H1 (cell line): Measurements from ENCODE around the gene SORL1-AS1.

Experiments
- CTCF ChIA-PET: fragments of 300-600 bp; sonication (Branson Sonifier 250); formaldehyde crosslinking; loops from one replicate; lab custom pipeline; 2021; ENCODE audit not compliant: partially characterized antibody; lab: Charles Lee
- POLR2A ChIA-PET: fragments of 300-600 bp; sonication (Branson Sonifier 250); formaldehyde crosslinking; loops from one replicate; lab custom pipeline; 2021; ENCODE audit warnings: inconsistent platforms; ENCODE audit not compliant: partially characterized antibody; lab: Charles Lee
- DNase-seq, 2 experiments: peaks; one replicate each; pipeline versions ENCODE4 v3.0.0 to v3.0.0-alpha.2; 2010 to 2022; ENCODE audit warnings: low spot score in 2 of 2, low read depth in 1 of 2, mixed read lengths in 1 of 2
- FAIRE-seq: peaks from 2 replicates; lab custom pipeline; 2011; peaks lifted over from hg19 to GRCh38; lab: Jason Lieb, UNC
- H2AFZ ChIP-seq: 2 replicates; pipeline ENCODE4 v1.8.1; 2012; ENCODE audit warnings: low read length, inconsistent platforms
- H2AK5ac ChIP-seq: 2 replicates; pipeline ENCODE4 v1.6.1; 2013; ENCODE audit warnings: low read depth, low read length
- H2BK120ac ChIP-seq: replicated peaks from 2 replicates; pipeline ENCODE3; 2013; ENCODE audit warnings: low read depth, low read length, inconsistent platforms
- H2BK12ac ChIP-seq: 2 replicates; pipeline ENCODE4 v1.6.1; 2013; ENCODE audit warnings: low read depth, low read length
- H2BK15ac ChIP-seq: 2 replicates; pipeline ENCODE4 v1.6.1; 2013; ENCODE audit warnings: low read length
- H2BK20ac ChIP-seq: 2 replicates; pipeline ENCODE4 v1.6.1; 2013; ENCODE audit warnings: low read length
- H2BK5ac ChIP-seq: 2 replicates; pipeline ENCODE4 v1.6.1; 2013; ENCODE audit warnings: low read depth, low read length
- H3K14ac ChIP-seq: 2 replicates; pipeline ENCODE4 v1.6.1; 2013; ENCODE audit warnings: inconsistent platforms; ENCODE audit not compliant: insufficient read length
- H3K18ac ChIP-seq: 2 replicates; pipeline ENCODE4 v1.6.1; 2013; ENCODE audit warnings: low read length; ENCODE audit errors: extremely low read depth
- H3K23ac ChIP-seq: 2 replicates; pipeline ENCODE4 v1.6.1; 2013; ENCODE audit warnings: inconsistent platforms; ENCODE audit not compliant: insufficient read length
- H3K23me2 ChIP-seq: 2 replicates; pipeline ENCODE4 v1.6.1; 2013; ENCODE audit warnings: low read depth, low read length
- H3K27ac ChIP-seq: 2 replicates; pipeline ENCODE4 v1.6.1; 2011; ENCODE audit warnings: low read depth, low read length, inconsistent platforms
- H3K27me3 ChIP-seq, 4 experiments: replicated peaks in 1 of 4; 1 replicate in 1 of 4; 2 replicates in 3 of 4; pipeline versions ENCODE4 v1.6.1 to v1.8.1; 2011 to 2013; ENCODE audit warnings: low read length in 3 of 4, mild to moderate bottlenecking in 3 of 4, inconsistent platforms in 2 of 4, mixed read lengths in 2 of 4, moderate library complexity in 1 of 4; ENCODE audit not compliant: control insufficient read depth in 3 of 4, insufficient read depth in 3 of 4; ENCODE audit errors: extremely low read depth in 1 of 4
- H3K36me3 ChIP-seq, 4 experiments: 2 replicates each; pipeline versions ENCODE4 v1.6.1 to v1.8.1; 2011 to 2013; ENCODE audit warnings: mild to moderate bottlenecking in 4 of 4, low read length in 3 of 4, moderate library complexity in 2 of 4, control low read depth in 1 of 4, inconsistent platforms in 1 of 4; ENCODE audit not compliant: insufficient read depth in 4 of 4, control insufficient read depth in 2 of 4
- H3K4ac ChIP-seq: replicated peaks from 2 replicates; pipeline ENCODE3; 2013; ENCODE audit warnings: low read length, low read depth, mixed read lengths, inconsistent platforms; ENCODE audit not compliant: insufficient read length
- H3K4me1 ChIP-seq, 4 experiments: replicated peaks in 1 of 4; 1 replicate in 1 of 4; 2 replicates in 3 of 4; pipeline versions ENCODE4 v1.6.1 to v1.8.1; 2011 to 2013; ENCODE audit warnings: low read length in 3 of 4, inconsistent platforms in 2 of 4, mixed read lengths in 1 of 4; ENCODE audit not compliant: insufficient read depth in 4 of 4, control insufficient read depth in 3 of 4
- H3K4me2 ChIP-seq, 2 experiments: 2 replicates each; pipeline versions ENCODE4 v1.6.1 to v1.8.1; 2011 to 2013; ENCODE audit warnings: low read depth in 2 of 2, low read length in 2 of 2, control low read depth in 1 of 2, inconsistent platforms in 1 of 2, mild to moderate bottlenecking in 1 of 2; ENCODE audit not compliant: insufficient read depth in 1 of 2
- H3K4me3 ChIP-seq, 4 experiments: fragments of 200-600, 300-600 bp in 1 of 4; sonication (generic), shearing (Covaris generic), sonication (Bioruptor Twin) in 1 of 4; 2 replicates each; pipeline versions ENCODE4 v1.5.1 to v1.8.1; 2011 to 2016; ENCODE audit warnings: low read length in 4 of 4, low read depth in 3 of 4, control low read depth in 2 of 4, inconsistent platforms in 2 of 4, mild to moderate bottlenecking in 2 of 4, mixed read lengths in 1 of 4, moderate library complexity in 1 of 4; ENCODE audit not compliant: insufficient read depth in 2 of 4; ENCODE audit errors: extremely low read depth in 1 of 4
- H3K56ac ChIP-seq: replicated peaks from 2 replicates; pipeline ENCODE3; 2013; ENCODE audit warnings: low read depth, mild to moderate bottlenecking, mixed read lengths, low read length, inconsistent platforms; ENCODE audit not compliant: insufficient read length
- H3K79me1 ChIP-seq: 2 replicates; pipeline ENCODE4 v1.6.1; 2013; ENCODE audit warnings: low read depth, low read length, control low read depth
- H3K79me2 ChIP-seq, 2 experiments: 2 replicates each; pipeline versions ENCODE4 v1.6.1 to v1.8.1; 2012 to 2013; ENCODE audit warnings: low read length in 2 of 2, mild to moderate bottlenecking in 2 of 2, inconsistent platforms in 1 of 2; ENCODE audit not compliant: insufficient read depth in 2 of 2, control insufficient read depth in 1 of 2
- H3K9ac ChIP-seq, 4 experiments: replicated peaks in 1 of 4; 1 replicate in 1 of 4; 2 replicates in 3 of 4; pipeline versions ENCODE4 v1.6.1 to v1.8.1; 2011 to 2013; ENCODE audit warnings: low read depth in 3 of 4, low read length in 3 of 4, control low read depth in 2 of 4, mild to moderate bottlenecking in 2 of 4, moderate library complexity in 2 of 4, inconsistent platforms in 1 of 4; ENCODE audit errors: extremely low read depth in 1 of 4
- H3K9me3 ChIP-seq, 2 experiments: 2 replicates each; pipeline versions ENCODE4 v1.6.1 to v1.8.1; 2012 to 2013; ENCODE audit warnings: mild to moderate bottlenecking in 2 of 2, moderate library complexity in 2 of 2, control low read depth in 1 of 2, inconsistent platforms in 1 of 2, low read depth in 1 of 2, low read length in 1 of 2, mixed read lengths in 1 of 2; ENCODE audit not compliant: insufficient read depth in 2 of 2
- H4K20me1 ChIP-seq, 2 experiments: replicated peaks in 1 of 2; 2 replicates each; pipeline versions ENCODE3 to v1.8.1; 2011 to 2013; ENCODE audit warnings: inconsistent platforms in 2 of 2, low read length in 2 of 2, mild to moderate bottlenecking in 1 of 2; ENCODE audit not compliant: insufficient read depth in 2 of 2, control insufficient read depth in 1 of 2
- H4K5ac ChIP-seq: 2 replicates; pipeline ENCODE4 v1.6.1; 2013; ENCODE audit warnings: low read length, low read depth, mixed read lengths, inconsistent platforms; ENCODE audit not compliant: insufficient read length
- H4K8ac ChIP-seq: 2 replicates; pipeline ENCODE4 v1.8.0; 2013; ENCODE audit warnings: mild to moderate bottlenecking, moderate library complexity, low read length, inconsistent platforms; ENCODE audit not compliant: insufficient read depth; ENCODE audit errors: extremely low read depth
- H4K91ac ChIP-seq: replicated peaks from 2 replicates; pipeline ENCODE3; 2013; ENCODE audit warnings: low read length, mixed read lengths, inconsistent platforms; ENCODE audit not compliant: insufficient read length
- BACH1 ChIP-seq: IDR thresholded peaks from 2 replicates; pipeline ENCODE4 v1.6.1; 2012; ENCODE audit warnings: low read length, improper control_type of control experiment
- BCL11A ChIP-seq, 2 experiments: IDR thresholded peaks; one replicate each; pipeline ENCODE4 v1.6.1; 2011; ENCODE audit warnings: low read depth in 2 of 2, low read length in 2 of 2, mild to moderate bottlenecking in 2 of 2
- CEBPB ChIP-seq: IDR thresholded peaks from 2 replicates; pipeline ENCODE4 v1.6.1; 2012; ENCODE audit warnings: low read depth, low read length
- HDAC2 ChIP-seq, 2 experiments: fragments of 300-600 bp in 1 of 2; sonication (generic) in 1 of 2; IDR thresholded peaks; 2 replicates each; pipeline ENCODE4 v1.6.1; 2011 to 2012; ENCODE audit warnings: low read depth in 2 of 2, low read length in 2 of 2, mild to moderate bottlenecking in 2 of 2, moderate library complexity in 2 of 2, borderline replicate concordance in 1 of 2, inconsistent platforms in 1 of 2
- JUN ChIP-seq: IDR thresholded peaks from 2 replicates; pipeline ENCODE4 v1.6.1; 2011; ENCODE audit warnings: low read depth, mild to moderate bottlenecking, improper control_type of control experiment, low read length
- KDM5A ChIP-seq: fragments of 200-600 bp; IDR thresholded peaks from 2 replicates; pipeline ENCODE4 v1.7.1; 2012; ENCODE audit warnings: mild to moderate bottlenecking, low read length, inconsistent platforms, mixed read lengths
- RBBP5 ChIP-seq: IDR thresholded peaks from 2 replicates; pipeline ENCODE4 v1.7.1; 2012; ENCODE audit warnings: low read depth, mild to moderate bottlenecking, inconsistent platforms, low read length, moderate library complexity, borderline replicate concordance
- RNF2 ChIP-seq: fragments of 200-900, 300-1000 bp; sonication (generic); IDR thresholded peaks from 2 replicates; pipeline ENCODE4 v1.7.1; 2016; ENCODE audit warnings: borderline replicate concordance, low read depth, mild to moderate bottlenecking, antibody characterized with exemption, low read length; ENCODE audit not compliant: poor library complexity, severe bottlenecking; ENCODE audit errors: missing control alignments
- SAP30 ChIP-seq: fragments of 300-600 bp; sonication (generic); IDR thresholded peaks from 2 replicates; pipeline ENCODE4 v1.7.1; 2012; ENCODE audit warnings: low read length, moderate library complexity, mild to moderate bottlenecking, inconsistent platforms; ENCODE audit not compliant: insufficient read depth, insufficient replicate concordance
- YY1 ChIP-seq: IDR thresholded peaks from 2 replicates; pipeline ENCODE4 v1.6.1; 2011; ENCODE audit warnings: low read depth, mild to moderate bottlenecking, low read length
- WGBS, 2 experiments: shearing (Covaris generic) in 1 of 2; methylation state at CpG; one replicate each; pipeline versions ENCODE4 v1.1.6 to v1.1.7; 2013 to 2015; ENCODE audit warnings: low lambda C conversion rate in 2 of 2, mixed read lengths in 2 of 2, inconsistent platforms in 1 of 2, low coverage in 1 of 2, missing lambda C conversion rate in 1 of 2; ENCODE audit not compliant: insufficient replicate concordance in 2 of 2, insufficient coverage in 1 of 2, insufficient read length in 1 of 2; ENCODE audit errors: extremely low coverage in 1 of 2, missing lambda C conversion rate in 1 of 2; 5-methylcytosine and 5-hydroxymethylcytosine counted together

Gene SORL1-AS1

DNA sequence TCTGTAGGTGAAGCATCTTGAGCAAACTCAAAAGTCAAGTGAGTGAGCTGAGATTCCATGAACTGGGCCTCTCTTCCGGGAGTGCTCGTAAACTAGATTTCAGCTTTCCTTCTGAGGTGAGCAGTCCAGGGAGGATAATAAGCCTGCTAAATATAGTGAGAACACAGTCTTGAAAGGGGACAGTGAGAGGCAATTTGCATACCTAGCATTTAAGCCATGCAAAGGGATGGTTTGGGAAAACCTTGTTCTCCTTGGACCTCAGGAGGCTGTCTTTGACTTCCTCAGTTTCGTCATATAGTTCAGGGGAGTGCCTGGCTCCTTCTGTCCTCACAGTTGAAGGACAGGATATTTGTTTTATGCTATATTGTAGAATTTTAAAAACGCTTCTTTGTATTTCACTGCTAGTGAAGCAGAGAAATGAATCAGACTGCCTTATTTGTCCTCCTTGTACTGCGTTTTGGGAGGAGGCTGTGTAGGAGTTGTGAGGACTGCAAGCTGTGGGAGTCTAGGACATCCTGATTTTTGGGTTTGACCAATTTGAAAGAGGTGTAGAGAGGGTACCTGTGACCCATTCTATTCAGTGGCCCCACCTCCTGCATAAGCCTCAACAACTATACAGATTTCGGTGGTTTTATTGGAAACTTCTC, 11.0 kb upstream of the SORL1-AS1 start:
- POLR2A ChIA-PET: interaction anchor here (2.7 to 4.0 kb wide), 2 partner anchors 9 to 12 kb away, joined by 11 to 16 read pairs; partner anchors contain the start of genes SORL1 and SORL1-AS1
- TF ChIP-seq HDAC2 (IDR thresholded peaks at IDR 0.05; ENCODE audit: borderline replicate concordance in 1 of 2, low read depth in 2 of 2, low read length in 2 of 2): no peak
- no peak for TF ChIP-seq CEBPB
- TF ChIP-seq YY1: no peak
- no peak for TF ChIP-seq RNF2
- TF ChIP-seq RBBP5: no peak
- TF ChIP-seq BCL11A (IDR thresholded peaks at IDR 0.05; ENCODE audit: low read depth in 2 of 2, low read length in 2 of 2): no peak
- no peak for TF ChIP-seq SAP30
- TF ChIP-seq KDM5A: no peak
- no peak for TF ChIP-seq JUN
- no peak for TF ChIP-seq BACH1

More for the DNA sequence above, 11.0 kb upstream of the SORL1-AS1 start:
- Histone ChIP-seq H2BK12ac (no peak overlapping the region), H3K27ac (0 out of 2 replicates have a peak overlapping the region, but pooled peaks have one; percentile 1), H3K23me2 (no peaks in the 10 kb centered on the region), H3K27me3 (no peaks in the 10 kb centered on the region), H4K20me1 (peaks cover 2% of the 10 kb centered on the region in 2 experiments), H3K79me2 (peaks cover 9 to 91% of the 10 kb centered on the region in 2 experiments), H3K4ac (no peak overlapping the region), H2AFZ (no peak overlapping the region), H3K36me3 (no peaks in the 10 kb centered on the region), H4K91ac (no peak overlapping the region), H2AK5ac (no peak overlapping the region), H2BK20ac (no peak overlapping the region), H3K4me1 (peaks cover 21 to 37% (median 29%) of the 10 kb centered on the region in 4 experiments), H3K9me3 (no peaks in the 10 kb centered on the region), H3K56ac (no peak overlapping the region), H3K79me1 (peaks cover 22% of the 10 kb centered on the region), H3K9ac (no peak overlapping the region), H4K5ac (no peak overlapping the region), H3K23ac (no peak overlapping the region), H2BK15ac (no peak overlapping the region; the same call in 1 of the 2 replicates), H2BK5ac (0 out of 2 replicates have a peak overlapping the region, but pooled peaks have one; percentile 14), H3K18ac (0 out of 2 replicates have a peak overlapping the region, but pooled peaks have one; percentile 48), H2BK120ac (no peak overlapping the region), H3K4me3 (no peak overlapping the region), H3K14ac (no peak overlapping the region), H3K4me2 (0 out of 4 replicates have a peak overlapping the region, but pooled peaks of 1 of the 2 experiments have one; percentile 0), H4K8ac (no peak overlapping the region)
- DNase-seq (no peak), FAIRE-seq (no peak)
- 79% methylated on average over 6 of the region's 6 CpGs; no CpG with 5 or more reads in 1 of the 2 experiments for WGBS, 2 experiments
- CTCF ChIA-PET: interaction anchor here (0.6 to 3.2 kb wide), 4 partner anchors 11 to 363 kb away, joined by 4 to 11 read pairs (median 6); partner anchors contain the start of genes SORL1, SORL1-AS1 and TECTA
